ENCODE measurements around the gene NBPF1.
"Not testable (repeated sequence)": the region's sequence is repeated elsewhere in the genome, so short reads cannot be mapped to it uniquely, and the experiment has no call there.

Gene NBPF1

DNA sequence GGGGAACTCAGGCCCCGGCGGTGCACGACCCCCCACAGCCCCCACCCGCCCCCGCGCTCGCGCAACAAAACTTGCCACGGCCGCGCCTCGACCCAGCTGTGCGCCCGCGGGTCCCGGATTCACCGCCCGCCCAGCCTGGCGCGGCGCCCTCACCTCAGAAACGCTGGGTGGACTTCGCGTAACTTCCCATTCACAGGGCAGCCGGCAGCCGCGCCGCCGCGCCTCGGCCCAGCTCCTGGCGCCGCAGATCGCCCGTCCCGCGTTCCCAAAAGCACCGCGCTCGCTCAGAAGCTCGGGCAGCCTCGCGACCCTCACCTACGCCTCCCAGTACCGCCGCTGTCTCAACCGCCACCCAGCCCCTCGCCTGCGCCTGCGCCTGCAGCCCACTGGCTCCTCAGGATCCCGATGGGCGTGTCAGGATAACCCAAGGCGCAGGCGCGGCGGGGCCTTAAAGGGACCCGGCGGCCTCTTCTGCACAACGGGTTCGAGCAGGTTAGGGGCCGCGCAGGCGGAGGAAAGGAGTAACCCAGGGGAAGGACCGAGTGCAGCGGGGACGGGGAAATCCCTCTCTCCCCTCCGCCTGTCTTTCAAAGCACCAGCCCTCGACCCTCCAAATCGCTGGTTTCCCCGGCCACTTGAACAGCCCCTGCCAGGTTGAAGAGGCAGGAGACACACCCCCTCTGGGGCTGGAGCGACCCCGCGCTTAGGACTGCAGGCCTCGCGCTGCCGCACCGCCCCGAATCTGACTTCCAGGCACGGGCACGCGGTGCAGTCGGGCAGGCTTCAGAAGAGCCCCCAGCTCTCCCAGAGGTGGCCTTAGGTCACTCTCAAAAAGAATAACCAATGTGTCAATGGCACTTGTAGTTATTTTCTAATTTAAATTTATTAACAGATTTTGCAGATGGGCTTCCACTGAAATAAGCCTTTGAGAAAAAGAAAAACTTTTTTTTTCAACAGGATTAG lies at the start of gene NBPF1:
Gene NBPF1, minus strand, starts transcription at position 380 of the 963 bp plus-strand sequence.
- DNase-seq, result peak; percentile 94 to 98

DNA sequence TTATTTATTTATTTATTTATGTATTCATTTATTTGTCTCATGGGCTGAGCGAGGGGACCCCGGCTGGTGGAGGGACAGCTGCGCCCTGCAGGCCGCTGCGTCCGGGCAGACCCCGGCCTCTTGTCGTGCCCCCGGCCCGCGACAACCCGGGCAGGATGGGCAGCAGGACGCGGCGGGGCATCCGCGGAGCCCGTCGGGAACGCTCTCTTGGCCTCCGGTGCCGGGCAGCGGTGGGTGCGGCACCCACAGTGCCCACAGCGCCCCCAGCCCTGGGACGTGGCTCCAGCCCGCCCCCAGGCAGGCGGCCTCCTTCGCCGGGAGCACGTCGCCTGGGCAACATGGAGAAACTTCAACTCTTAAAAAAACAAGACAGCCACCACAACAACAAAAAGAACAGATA lies 44.9 kb upstream of the NBPF1 start:
- DNase-seq, result not testable (repeated sequence)

DNA sequence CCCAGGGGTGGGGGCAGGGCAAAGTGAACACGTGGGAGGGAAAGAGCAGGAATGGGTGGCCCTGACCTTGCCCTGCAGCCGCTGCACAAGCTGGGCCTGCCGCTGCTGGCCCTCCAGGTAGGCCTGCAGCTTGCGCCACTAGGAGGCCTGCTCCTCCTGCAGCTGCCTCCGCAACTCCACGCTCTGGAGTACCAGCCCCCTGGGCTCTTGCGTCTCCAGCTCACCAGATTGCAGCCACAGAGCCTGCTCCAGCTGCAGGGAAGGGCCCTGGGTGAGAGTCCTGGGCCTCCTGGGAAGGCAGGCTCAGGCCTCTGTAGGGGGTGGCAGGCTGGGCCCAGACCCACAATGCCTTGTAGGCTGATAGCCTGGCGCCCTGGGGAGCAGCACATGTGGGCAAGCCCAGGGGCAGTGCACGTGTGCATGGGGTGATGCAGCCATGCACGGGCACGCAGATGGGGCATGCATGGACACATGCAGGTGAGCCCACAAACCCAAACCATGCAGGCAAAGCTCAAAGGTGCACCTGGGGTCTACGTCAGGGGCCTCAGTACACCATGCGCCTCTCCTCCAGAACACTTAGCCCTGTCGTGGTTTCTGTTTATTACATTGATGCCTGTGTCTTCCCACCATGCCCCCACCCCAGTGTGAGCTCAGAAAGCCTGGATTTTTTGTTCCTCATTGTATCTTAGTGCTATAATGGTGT lies 43.8 kb upstream of the NBPF1 start:
- not testable (repeated sequence) for DNase-seq

DNA sequence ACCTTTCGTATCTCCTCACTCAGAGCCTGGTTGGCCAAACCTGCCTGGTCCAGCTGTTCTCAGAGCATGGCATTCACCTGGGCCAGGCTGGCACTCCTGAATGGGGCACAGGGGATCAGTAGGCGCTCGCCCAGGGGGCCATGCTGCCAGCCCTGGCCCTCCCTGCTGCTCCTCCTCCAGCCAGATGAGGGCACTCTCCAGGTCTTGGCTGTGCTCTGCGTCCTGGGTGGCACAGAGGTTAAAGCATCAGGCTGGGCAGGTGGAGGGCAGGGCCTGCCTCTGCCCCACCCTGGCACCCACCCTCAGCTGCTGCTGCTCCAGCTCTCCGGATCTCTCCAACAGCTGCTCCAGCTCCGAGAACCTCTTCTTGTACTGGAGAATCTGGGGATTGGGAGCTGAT lies 43.2 kb upstream of the NBPF1 start:
- not testable (repeated sequence) for DNase-seq

DNA sequence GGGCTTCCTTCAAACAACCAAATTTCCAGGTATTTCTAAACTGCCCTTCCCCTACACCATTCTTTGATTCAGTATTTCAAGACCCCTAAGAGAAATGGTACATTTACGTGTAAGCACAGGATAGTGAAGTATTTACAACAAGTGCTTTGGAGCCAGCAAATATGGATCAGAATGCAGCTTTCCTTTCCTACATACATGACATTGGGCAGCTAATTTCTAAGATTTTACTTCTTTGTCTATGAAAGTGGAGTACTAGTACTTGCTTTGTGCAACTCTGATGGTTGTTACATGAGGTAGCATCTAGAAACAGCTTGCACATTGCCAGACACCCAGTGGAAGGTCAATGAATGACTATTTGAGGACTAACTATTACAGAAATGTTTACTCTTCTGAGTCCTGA lies 38.2 kb upstream of the NBPF1 start:
- DNase-seq, result not testable (repeated sequence)

DNA sequence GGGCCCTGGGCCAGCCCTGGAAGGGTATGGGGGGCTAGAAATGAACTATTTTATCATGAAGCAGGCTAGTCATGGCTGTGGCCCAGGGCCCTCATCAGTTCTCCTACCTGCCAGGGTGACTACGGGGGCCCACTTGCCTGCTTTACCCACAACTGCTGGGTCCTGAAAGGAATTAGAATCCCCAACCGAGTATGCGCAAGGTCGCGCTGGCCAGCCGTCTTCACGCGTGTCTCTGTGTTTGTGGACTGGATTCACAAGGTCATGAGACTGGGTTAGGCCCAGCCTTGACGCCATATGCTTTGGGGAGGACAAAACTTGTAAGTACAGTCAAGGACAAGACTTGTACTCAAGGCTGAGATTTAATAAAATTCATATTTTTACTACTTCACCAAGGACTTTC lies 36.6 kb upstream of the NBPF1 start:
- DNase-seq, result not testable (repeated sequence)

DNA sequence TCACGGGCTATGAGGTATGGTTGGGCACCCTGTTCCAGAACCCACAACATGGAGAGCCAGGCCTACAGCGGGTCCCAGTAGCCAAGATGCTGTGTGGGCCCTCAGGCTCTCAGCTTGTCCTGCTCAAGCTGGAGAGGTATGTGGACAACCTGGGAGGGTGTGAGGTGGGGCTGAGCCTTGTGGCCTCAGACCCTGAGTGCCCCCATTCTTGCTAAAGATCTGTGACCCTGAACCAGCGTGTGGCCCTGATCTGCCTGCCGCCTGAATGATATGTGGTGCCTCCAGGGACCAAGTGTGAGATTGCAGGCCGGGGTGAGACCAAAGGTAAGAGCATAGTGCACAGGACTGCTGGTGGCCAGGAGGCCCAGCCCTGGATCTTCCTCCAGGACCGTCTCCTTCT lies 36.0 kb upstream of the NBPF1 start:
- not testable (repeated sequence) for DNase-seq

DNA sequence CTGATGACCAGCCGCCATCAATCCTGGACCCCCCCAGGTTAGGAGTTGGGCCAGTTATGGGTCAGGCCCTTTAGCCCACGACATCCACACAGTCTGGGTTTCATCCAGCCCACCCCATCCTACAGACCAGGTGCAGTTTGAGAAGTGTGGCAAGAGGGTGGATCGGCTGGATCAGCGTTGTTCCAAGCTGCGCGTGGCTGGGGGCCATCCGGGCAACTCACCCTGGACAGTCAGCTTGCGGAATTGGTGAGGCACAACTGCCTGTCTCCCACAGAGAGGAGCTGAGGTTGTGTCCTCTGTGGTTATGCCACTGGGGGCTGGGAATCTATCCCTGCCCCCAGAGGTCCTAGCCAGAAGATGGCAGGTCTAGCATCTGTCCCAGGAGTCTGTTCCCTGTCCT lies 35.4 kb upstream of the NBPF1 start:
- not testable (repeated sequence) for DNase-seq

DNA sequence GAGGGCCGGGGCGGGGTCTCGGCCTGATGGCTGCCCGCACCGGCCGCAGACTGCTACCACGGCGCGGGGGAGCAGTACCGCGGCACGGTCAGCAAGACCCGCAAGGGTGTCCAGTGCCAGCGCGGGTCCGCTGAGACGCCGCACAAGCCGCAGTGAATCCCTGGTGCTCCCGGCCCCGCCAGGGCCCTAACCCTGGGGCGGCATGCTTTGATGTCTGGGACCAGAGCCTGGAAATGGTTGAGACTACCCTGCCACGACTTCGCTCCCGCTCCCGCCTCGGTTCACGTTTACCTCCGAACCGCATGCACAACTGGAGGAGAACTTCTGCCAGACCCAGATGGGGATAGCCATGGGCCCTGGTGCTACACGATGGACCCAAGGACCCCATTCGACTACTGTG lies 34.9 kb upstream of the NBPF1 start:
- not testable (repeated sequence) for DNase-seq

DNA sequence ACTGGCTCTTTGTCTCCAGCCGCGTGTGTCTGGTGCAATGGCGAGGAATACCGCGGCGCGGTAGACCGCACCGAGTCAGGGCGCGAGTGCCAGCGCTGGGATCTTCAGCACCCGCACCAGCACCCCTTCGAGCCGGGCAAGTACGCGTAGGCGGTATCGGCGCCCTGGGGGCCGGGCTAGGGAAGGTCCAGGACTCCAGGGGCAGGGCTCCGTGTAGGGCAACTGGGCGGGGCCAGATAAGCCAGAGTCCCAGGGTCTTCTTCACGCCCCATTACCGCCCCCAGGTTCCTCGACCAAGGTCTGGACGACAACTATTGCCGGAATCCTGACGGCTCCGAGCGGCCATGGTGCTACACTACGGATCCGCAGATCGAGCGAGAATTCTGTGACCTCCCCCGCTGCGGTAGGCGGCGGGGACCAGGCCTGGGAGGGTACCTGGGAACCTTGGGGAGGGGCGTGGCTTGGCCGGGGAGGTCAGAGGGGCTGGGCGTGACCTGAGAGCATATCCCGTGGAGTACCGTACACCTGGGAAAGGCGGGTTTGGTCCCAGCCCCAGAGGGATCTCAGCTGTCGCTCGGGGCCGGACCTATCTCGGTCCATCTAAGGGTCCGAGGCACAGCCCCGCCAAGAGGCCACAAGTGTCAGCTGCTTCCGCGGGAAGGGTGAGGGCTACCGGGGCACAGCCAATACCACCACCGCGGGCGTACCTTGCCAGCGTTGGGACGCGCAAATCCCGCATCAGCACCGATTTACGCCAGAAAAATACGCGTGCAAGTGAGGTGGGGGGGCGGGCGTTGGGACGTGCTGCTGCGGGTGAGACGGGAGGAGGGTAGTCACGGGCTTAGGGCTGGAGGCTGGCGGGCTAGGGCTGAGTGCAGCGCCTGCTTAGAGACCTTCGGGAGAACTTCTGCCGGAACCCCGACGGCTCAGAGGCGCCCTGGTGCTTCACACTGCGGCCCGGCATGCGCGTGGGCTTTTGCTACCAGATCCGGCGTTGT lies 34.1 kb upstream of the NBPF1 start:
- DNase-seq, result not testable (repeated sequence)

DNA sequence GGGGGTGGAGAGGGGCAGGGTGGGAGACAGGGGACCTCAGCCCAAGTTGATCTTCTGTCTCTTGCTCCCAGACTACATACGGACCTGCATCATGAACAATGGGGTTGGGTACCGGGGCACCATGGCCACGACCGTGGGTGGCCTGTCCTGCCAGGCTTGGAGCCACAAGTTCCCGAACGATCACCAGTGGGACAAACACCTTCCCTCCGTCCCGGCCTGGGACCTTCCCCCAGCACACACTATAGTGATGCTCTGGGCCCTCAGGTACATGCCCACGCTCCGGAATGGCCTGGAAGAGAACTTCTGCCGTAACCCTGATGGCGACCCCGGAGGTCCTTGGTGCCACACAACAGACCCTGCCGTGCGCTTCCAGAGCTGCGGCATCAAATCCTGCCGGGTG lies 33.4 kb upstream of the NBPF1 start:
- DNase-seq, result not testable (repeated sequence)

DNA sequence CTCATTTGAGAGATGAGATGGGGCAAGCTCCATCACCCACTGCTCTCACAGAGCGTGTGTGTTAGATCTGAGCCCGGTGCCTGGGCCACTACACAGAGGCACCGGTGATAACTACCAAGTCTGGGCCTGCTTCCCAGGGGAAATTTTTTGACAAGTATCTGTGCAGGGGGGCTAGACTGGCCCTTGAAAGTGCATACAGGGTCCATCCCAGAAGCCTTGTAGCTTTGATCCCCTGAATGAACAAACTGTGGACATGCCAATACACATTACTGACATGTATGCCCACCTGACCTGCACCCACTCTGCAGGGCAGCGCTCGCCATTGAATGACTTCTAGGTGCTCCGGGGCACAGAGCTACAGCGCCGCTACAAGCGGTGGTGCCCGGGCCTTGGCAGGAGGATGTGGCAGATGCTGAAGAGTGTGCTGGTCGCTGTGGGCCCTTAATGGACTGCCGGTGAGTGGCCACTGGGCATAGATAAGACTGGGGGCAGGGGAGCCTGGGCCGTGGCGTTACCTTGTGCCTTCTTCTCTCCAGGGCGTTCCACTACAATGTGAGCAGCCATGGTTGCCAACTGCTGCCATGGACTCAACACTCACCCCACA lies 32.8 kb upstream of the NBPF1 start:
- DNase-seq, result not testable (repeated sequence)

DNA sequence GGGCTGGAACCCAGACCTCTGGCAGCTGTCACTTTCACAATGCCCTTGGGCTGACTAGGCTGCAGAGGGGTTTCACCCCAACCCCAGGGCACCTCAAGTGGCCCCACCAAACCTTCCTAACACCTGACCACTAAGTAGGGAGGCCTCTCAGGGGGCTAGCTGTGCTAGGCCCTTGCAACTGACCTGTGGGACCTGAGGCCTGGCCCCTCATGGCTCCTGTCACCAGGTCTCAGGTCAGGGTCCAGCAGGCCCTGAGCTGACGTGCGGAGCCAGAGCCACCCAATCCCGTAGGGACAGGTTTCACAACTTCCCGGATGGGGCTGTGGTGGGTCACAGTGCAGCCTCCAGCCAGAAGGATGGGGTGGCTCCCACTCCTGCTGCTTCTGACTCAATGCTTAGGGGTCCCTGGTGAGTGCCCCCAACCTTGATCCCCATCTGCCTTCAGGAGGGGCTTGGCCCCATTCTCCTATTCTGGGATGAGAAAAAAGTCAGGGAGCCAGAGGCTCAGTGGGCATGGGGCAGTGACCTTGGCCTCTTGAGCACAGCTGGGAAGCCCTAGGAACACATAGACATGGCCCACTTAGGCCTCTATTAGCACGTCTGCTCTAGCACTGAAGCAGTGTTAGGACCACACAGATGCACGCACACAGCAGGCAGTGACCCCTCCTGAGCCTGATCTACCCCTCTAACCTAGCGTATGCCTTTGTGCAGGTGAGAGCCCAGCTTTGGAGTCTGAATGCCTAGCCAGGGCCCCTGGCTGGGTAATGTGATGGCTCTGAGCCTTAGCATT lies 32.1 kb upstream of the NBPF1 start:
- DNase-seq, result not testable (repeated sequence)

DNA sequence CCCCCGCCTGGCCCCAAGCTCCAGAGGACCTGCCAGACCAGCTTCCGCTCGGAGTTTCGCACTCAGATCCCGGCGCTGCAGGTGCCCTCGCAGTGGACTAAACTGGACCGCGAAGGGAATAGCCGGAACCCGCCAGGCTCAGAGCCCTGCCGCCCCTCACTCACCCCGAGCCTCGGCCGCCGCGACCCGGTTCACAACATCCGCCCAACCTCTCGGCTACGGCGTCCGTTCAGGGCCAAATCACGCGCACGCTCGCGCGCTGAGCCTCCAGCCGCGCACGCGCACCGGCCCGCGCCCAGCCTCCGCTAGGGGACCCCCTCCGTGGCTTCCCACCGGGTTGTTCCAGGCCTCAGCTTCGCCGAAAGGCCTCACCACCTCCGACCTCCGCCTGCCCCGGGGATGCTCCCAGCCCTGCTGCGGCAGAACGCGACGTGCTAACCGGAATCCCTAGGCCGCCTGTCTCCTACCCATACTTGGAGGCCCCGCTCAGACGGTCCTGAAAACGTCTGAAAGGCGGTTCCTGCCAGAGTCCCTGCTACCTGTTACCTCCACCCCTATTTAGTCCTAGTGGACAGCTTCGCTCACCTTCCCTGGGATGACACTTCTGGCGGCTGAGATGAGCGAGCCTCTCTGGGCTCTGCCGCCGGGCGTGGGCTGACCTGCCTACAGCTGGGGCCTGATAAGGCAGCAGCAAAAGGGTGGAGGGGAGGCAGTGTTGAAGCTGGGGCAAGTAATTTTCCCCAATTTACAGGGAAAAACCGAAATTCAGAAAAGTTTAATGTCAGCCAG lies 31.3 kb upstream of the NBPF1 start:
- DNase-seq, result peak; percentile 82 to 89

DNA sequence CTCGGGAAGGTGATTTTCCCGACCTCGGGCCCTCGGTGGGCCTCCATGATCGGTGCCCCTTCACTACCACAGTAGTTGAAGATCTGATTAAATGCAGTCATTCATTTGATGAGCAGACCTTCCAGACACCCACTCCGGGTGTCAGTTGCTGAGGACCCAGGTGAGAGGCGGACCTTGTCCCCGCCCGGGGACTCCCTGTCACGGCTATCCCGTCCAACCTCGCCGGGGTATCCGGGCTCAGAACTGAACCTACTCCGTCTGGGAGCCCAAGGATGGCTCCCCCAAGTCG lies 30.8 kb upstream of the NBPF1 start:
- no peak for DNase-seq

DNA sequence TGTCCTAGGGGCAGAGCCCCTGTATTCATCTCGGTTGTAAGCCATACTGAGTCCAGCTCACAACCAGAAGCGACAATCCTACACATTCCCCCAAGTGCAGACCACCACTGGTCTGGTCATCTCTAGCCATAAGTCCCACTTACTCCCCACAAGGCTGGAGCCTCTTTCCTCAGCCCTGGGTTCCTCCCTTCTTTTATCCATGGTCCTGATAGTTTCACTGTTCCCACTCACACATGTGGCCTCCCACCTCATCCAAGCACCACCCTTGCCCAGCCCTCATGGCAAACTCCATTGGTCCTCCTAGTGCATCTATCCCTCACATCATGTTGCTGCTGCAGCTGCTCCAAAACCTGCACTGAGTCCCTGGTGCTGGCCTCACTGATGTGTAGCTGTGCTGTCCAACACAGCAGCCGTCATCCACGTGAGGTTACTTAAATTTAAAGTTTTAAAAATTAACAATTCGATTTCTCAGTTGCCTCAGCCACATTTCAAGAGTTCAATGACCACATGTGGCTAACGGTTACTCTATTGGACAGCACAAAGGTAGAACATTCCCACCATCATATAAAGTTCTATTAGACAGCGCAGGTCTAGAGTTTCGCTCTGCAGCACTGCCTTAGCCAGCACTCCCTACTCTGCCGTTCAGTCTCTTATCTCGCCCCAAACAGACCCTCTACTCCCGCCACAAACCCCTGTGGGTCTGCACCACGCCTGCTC lies 30.3 kb upstream of the NBPF1 start:
- DNase-seq, result not testable (repeated sequence)

DNA sequence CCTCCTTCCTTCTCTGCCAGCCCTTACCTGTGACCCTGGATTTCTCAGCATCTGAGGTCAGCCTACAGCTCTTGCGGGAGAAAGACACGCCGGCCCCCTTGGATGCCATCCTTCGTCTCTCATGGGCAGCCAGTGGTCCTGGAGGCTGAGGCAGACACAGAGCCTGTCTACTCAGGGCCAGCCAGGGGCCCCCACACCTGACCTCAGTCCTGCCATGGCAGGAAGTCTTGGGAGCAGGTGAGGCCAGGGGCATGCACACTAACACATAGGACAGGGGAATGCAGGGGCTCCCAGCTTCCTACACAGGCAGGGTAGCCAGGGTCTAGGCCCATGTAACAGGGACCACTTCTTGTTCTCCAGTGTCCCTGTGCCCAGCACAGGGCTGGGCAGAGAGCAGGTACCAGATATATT lies 29.6 kb upstream of the NBPF1 start:
- not testable (repeated sequence) for DNase-seq

DNA sequence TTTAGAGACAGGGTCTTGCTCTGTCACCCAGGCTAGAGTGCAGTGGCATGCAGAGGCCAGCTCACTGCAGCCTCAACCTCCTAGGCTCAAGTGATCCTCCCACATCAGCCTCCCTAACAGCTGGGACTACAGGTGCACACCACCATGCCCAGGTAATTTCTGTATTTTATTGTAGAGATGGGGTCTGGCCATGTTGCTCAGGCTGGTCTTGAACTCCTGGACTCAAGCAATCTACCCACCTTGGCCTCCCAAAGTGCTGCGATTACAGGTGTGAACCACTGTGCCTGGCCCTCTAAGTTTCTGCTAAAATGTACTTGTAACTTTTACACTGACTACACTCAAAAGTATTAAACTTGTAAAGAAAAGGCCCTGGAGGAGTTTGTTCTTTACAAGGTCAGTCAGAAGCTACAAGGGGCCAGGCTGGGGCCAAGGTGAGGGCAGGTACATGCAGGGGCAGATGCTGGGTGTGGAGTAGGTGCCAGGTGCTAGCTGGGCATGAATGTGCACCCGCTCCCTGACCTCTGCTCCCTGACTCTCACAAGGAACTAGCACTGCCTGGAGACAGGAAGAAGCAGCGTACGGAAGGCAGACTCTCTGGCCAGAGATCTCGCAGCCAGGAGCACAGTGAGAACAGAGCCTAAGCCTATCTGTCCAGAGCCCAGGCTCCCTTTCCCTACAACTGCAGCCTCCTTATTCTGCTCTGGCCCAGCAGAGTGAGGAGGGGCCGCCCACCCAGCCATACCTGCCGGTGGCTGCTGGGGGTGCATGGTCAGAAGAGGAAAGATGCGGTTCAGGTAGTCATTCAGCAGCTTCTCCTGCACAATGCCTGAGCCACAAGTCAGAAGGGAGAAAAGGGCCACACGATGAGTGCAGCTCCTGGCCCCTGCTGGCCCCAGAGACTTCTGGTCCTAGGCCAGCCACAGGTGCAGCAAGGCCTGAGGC lies 28.9 kb upstream of the NBPF1 start:
- DNase-seq, result not testable (repeated sequence)

Data from SW 1271 (cell line).